Cardiac muscle cell (in vitro differentiated cells and primary cell): Measurements from ENCODE around the gene PDSS2. TPM values are rescaled to one million over a fixed set of nuclear protein-coding genes. Genes with fewer than 3 reads are reported as not detected.

Source experiments
- DNase-seq, 2 donors: peaks; one replicate each; pipeline versions ENCODE4 v3.0.0 to v3.0.0-alpha.2; 2010 to 2017; ENCODE audit warnings: low read depth in 1 of 2, low spot score in 1 of 2
- H3K27ac ChIP-seq: fragments of 200-600 bp; sonication (generic); 2 replicates; pipeline ENCODE4 v1.5.1; 2016
- H3K27me3 ChIP-seq: fragments of 200-600 bp; sonication (generic); 2 replicates; pipeline ENCODE4 v1.6.0; 2016; ENCODE audit warnings: control low read depth
- H3K36me3 ChIP-seq: fragments of 200-600 bp; sonication (generic); 2 replicates; pipeline ENCODE4 v1.5.1; 2016; ENCODE audit warnings: control low read depth
- H3K4me1 ChIP-seq: fragments of 200-600 bp; sonication (generic); 2 replicates; pipeline ENCODE4 v1.8.1; 2017; ENCODE audit warnings: low read depth, mild to moderate bottlenecking, mixed run types
- H3K4me3 ChIP-seq: fragments of 200-600 bp; sonication (generic); 2 replicates; pipeline ENCODE4 v1.5.1; 2016; ENCODE audit warnings: mild to moderate bottlenecking
- H3K9me3 ChIP-seq: fragments of 200-600 bp; sonication (generic); 2 replicates; pipeline ENCODE4 v1.5.1; 2017; ENCODE audit warnings: low read depth, mild to moderate bottlenecking, control low read depth
- polyA plus RNA-seq: library from polyadenylated mRNA; unstranded; fragments of >200 nt; fragmentation: Nextera tagmentation; extraction: Ambion mirVana; gene quantifications from 2 replicates; pipeline ENCODE4 v1.2.1, GENCODE V29; 2016
- total RNA-seq: library from RNA; depleted of rRNA; stranded (reverse); fragments of >200 nt; gene quantifications from 2 replicates; pipeline ENCODE4 v1.2.3, GENCODE V29; 2016
- TF ChIP-seq, protein P1 (sequence below): IDR thresholded peaks from 2 replicates; pipeline ENCODE4 v1.5.1; 2012; ENCODE audit warnings: low read depth, mild to moderate bottlenecking, low read length

PDSS2 gene
- total and polyA plus RNA-seq, 2 experiments from 2014 or later: 12.3 to 19.4 TPM

DNA sequence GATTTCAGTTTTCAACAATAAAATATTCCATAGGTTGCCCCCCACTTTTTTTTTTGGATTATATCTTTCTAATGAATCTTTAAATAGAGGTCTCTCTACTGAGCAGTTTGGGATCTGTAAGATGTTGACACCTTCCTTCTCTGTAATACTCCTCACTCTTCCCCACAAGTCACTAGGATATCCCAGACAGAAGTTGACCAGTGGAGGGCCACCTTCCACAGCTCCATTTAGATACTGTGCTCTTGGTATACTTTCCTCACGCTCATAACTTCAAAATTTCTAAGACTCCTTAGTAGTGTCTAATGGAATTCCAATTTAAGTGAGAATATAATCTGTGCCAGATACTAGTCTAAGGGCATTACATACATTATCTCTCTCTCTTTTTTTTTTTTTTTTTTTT is 185.1 kb downstream of the PDSS2 start:
- Histone ChIP-seq H3K27me3 (no peaks in the 10 kb centered on the region), H3K9me3 (no peaks in the 10 kb centered on the region), H3K27ac (no peak overlapping the region), H3K36me3 (no peaks in the 10 kb centered on the region), H3K4me3 (no peak overlapping the region), H3K4me1 (peaks cover 31% of the 10 kb centered on the region)
- no peak for DNase-seq
- TF ChIP-seq, protein P1, sequence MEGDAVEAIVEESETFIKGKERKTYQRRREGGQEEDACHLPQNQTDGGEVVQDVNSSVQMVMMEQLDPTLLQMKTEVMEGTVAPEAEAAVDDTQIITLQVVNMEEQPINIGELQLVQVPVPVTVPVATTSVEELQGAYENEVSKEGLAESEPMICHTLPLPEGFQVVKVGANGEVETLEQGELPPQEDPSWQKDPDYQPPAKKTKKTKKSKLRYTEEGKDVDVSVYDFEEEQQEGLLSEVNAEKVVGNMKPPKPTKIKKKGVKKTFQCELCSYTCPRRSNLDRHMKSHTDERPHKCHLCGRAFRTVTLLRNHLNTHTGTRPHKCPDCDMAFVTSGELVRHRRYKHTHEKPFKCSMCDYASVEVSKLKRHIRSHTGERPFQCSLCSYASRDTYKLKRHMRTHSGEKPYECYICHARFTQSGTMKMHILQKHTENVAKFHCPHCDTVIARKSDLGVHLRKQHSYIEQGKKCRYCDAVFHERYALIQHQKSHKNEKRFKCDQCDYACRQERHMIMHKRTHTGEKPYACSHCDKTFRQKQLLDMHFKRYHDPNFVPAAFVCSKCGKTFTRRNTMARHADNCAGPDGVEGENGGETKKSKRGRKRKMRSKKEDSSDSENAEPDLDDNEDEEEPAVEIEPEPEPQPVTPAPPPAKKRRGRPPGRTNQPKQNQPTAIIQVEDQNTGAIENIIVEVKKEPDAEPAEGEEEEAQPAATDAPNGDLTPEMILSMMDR: no peak

DNA sequence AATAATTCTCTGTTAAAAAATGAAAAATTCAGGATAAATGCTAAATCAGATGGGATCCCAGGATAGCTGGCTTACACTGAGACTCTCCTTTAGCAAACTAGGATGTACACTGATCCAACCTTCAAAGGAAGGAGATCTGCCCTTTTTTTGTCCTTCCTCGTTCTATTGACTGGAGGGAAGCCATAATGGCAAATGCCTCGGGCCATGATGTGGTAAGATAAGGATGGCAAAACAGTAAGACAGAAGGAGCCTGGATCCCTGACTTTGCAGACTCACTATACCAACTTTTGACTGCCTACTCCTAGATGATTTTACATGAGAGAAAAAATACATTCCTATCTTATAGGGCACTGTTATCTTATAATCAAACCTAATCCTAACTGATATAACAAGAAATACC is 187.1 kb downstream of the PDSS2 start:
- H3K27ac ChIP-seq: peak overlapping the region; percentile 84
- H3K9me3 ChIP-seq: no peaks in the 10 kb centered on the region
- H3K27me3 ChIP-seq: no peaks in the 10 kb centered on the region
- DNase-seq: no peak
- TF ChIP-seq, protein P1: no peak
- H3K4me1 ChIP-seq: peaks cover 31% of the 10 kb centered on the region
- no peak overlapping the region for H3K4me3 ChIP-seq
- H3K36me3 ChIP-seq: no peaks in the 10 kb centered on the region

DNA sequence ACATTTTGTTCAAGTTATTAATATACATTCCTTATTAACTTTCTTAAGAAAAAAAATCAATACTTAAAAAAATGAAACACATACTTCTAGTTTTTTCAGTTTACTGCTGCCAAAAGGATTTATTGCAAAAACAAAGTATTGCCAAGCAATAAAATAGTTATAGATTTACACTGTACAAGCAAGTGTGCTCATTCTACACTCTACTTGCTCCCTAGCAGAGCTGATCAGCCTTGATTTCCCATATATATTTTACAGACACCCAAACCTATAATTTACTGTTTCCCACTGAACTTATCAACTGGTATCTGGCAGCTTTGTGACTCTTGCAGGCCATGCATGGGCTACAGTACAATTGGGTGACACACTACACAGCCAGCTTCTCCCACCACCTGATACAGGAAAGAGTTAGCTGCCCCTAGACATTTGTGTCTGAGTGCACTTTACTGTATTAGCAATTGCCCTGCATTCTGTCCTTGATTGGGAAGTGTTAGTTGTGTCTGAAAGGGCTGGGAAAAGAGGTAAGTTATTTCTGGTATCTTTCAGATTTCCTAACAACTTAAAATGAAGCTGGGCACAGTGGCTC is 188.1 kb downstream of the PDSS2 start:
- H3K27me3 ChIP-seq: no peaks in the 10 kb centered on the region
- no peak overlapping the region for H3K4me3 ChIP-seq
- peak overlapping the region; percentile 84 for H3K27ac ChIP-seq
- peaks cover 29% of the 10 kb centered on the region for H3K4me1 ChIP-seq
- H3K9me3 ChIP-seq: no peaks in the 10 kb centered on the region
- H3K36me3 ChIP-seq: no peaks in the 10 kb centered on the region
- DNase-seq: peak in 1 of 2 donors; percentile 44
- TF ChIP-seq, protein P1: no peak

DNA sequence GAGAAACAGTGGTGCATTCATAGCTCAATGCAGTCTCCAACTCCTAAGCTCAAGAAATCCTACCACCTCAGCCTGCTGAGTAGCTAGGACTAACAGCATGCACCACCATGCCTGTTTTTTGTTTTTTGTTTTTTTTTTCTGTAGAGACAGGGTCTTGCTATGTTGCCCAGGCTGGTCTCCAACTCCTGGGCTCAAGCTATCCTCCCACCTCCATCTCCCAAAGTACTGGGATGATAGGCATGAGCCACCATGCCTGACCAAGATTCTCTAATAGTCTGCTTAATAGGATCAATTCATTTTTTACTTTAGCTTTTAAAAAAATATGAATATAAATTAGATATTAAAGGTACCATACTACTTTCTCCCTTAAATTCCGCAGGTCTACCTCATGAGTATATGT is 191.7 kb downstream of the PDSS2 start:
- no peak overlapping the region for H3K4me3 ChIP-seq
- no peaks in the 10 kb centered on the region for H3K9me3 ChIP-seq
- H3K27ac ChIP-seq: no peak overlapping the region
- no peak for DNase-seq
- TF ChIP-seq, protein P1: no peak
- no peaks in the 10 kb centered on the region for H3K27me3 ChIP-seq
- no peaks in the 10 kb centered on the region for H3K36me3 ChIP-seq
- H3K4me1 ChIP-seq: peaks cover 19% of the 10 kb centered on the region

DNA sequence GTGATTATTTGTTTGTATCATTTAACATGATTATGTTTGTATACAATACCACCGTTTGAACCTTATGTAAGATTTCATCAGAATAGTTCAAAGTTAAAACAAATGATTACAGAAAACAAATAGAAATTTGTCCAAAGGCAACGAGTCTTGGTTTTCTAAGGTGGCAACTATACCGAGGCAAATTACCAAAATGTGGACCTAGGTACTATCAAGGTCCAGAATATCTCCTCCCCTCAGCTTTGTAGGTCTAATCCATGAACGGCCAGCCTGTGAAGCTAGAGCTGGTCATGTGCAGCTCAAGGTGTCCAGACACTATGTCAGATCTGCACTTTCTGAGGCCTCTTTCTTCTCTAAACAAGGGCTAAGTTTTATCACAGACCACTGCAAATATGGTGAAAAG is 192.4 kb downstream of the PDSS2 start:
- Histone ChIP-seq H3K36me3 (no peaks in the 10 kb centered on the region), H3K4me1 (peaks cover 16% of the 10 kb centered on the region), H3K9me3 (no peaks in the 10 kb centered on the region), H3K27me3 (no peaks in the 10 kb centered on the region), H3K27ac (no peak overlapping the region), H3K4me3 (no peak overlapping the region)
- TF ChIP-seq, protein P1: no peak
- DNase-seq: no peak

DNA sequence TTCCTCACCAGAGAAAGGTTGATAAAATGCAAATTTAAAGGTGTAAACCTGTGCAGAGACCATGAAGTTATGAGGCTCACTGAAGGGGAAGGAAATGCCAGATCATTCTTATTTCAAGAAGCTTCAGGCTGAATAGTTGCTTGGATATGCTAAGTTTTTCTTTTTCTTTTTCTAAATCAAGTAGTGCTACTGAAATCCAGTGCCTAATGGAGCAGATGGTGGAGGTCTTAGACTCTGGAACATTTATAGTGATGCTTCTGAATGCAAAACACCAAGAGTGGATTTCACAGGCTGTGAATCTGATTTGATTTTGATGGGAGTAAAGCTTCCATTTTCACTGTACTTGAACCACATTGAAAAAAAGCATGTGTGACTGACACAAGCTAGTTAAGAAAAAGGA is 192.8 kb downstream of the PDSS2 start:
- DNase-seq: no peak
- Histone ChIP-seq H3K27me3 (no peaks in the 10 kb centered on the region), H3K4me1 (peaks cover 11% of the 10 kb centered on the region), H3K4me3 (no peak overlapping the region), H3K9me3 (no peaks in the 10 kb centered on the region), H3K36me3 (no peaks in the 10 kb centered on the region), H3K27ac (no peak overlapping the region)
- TF ChIP-seq, protein P1: no peak
